ENCODE data around the gene PPP1R37.
"Not testable (repeated sequence)": the region's sequence is repeated elsewhere in the genome, so short reads cannot be mapped to it uniquely, and the experiment has no call there.

The PPP1R37 gene

DNA sequence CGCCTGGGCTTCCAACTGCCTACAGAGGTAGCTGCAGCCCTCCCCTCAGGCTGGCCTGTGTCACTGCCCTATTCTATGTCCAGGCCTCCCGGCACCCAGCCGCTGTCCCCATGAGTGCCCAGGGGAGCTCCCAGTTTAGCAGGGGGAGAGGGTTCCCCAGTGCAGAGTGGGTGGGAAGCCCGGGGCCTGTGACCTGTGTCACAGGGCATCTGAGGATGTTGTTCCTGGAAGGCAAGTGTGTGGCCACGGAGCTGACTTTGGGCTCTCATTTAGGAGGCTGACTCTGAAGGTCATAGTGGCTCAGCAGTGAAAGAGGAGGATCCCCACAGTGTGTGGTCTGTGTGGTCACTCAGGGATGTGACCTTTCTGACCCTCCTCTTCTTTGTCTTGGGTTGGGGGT, 25.1 kb downstream of the PPP1R37 start:
- DNase-seq = no peak

DNA sequence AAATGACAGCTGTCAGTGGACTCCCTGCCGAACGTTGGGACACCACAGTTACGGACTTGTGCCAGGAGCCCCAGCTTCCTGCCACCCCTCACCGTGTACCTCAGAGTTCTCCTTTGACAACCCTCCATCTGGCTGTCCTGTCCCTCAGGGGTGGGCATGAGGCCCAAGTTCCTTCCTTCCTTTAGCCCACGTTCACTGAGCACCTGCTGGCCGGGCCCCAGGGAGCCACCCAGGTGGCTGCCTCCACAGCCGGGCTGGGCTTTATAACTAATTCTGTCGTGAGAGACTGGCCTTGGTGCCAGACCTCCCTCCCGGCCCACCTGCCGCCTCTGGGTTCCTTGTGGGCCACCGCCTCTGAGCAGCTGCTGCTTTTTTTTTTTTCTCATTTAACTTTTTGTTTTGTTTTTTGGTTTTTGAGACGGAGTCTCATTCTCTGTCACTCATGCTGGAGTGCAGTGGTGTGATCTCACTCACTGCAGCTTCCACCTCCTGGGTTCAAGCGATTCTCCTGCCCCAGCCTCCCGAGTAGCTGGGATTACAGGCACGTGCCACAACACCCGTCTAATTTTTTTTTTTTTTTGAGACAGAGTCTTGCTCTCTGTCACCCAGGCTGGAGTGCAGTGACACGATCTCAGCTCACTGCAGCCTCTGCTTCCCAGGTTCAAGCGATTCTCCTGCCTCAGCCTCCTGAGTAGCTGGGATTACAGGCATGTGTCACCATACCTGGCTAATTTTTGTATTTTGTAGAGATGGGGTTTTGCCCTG, 25.8 kb downstream of the PPP1R37 start:
- not testable (repeated sequence) for DNase-seq

DNA sequence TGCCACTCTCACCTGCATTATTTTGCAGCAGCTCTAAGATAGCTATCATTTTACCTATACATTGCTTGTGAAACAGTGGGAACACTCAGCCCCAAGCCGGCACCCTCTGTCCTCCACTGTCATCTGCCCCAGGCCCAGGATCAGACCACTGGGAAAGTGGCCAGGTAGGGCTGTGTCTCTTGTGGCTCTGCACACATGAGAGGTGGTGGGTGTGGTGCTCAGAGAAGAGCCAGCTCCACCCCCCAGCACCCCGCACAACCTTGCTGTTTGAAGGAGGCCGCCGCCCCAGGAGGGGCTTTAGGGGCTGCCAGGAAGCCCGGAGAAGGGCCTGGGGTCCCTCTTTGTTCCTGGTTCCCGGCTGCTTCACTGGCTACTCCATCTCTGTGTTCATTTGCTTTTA, 26.6 kb downstream of the PPP1R37 start:
- no peak for DNase-seq

DNA sequence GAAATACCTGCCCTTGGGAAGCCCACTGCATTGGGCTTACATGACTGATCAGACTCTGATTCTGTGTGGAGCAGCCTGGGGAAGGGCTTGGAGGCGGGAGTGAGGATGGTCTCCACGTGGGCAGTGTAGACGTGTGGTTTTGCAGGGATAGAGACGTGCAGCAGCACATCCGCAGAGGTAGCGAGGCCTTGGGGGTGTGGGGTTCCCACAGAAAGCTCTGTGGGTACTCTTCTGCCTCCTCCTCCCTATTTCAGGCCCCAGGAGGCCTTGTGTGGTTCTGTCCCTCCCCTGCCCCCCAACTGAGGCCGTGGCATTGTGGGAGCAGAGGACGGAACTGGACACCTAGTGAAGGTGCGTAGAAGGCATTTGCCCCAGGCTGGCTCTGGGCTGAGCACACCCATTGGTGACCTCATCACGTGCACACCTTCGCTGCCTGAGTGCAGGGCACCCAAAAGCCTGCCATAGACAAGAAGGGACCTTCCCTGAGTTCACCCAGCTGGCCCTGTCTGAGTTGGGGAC, 28.9 kb downstream of the PPP1R37 start:
- no peak for DNase-seq

DNA sequence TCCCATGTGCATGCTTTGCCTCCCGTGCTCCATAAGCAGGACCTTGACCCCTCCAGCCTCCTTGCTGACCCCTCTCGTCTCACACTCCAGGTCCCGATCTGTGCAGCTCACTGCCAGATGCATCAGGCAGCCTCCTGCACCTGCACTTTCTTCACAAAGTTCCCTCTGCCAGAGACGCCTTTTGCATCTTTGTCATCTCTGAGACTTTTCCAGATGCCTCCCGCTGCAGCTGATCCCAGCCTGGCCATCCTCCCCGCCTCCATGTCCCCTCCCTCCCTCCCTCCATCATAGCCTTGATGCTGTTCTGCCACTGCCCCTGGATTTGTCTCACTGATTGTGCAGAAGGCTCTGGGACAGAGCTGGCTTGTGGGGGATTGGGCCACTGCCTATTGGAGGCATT, 29.9 kb downstream of the PPP1R37 start:
- DNase-seq = no peak

DNA sequence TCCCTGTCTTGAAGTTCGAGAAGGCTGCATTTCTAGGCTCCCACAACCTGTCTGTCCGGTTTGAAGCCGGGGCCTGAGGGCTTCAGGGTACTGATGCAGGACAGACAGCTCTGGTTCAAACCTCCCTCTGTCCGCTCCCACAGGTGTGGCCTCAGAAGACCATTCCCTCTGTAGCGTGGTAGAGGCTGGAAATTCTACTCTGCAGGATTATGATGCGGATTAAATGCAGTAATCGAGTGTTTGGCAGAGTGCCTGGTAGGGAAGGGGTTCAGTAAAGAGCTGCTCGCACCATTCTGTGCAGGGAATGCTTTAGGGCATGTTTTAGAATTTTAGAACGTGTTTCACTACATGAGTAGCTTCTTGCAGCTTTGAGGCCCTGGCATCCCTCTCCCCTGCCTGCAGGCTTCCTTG, 30.5 kb downstream of the PPP1R37 start:
- no peak for DNase-seq

DNA sequence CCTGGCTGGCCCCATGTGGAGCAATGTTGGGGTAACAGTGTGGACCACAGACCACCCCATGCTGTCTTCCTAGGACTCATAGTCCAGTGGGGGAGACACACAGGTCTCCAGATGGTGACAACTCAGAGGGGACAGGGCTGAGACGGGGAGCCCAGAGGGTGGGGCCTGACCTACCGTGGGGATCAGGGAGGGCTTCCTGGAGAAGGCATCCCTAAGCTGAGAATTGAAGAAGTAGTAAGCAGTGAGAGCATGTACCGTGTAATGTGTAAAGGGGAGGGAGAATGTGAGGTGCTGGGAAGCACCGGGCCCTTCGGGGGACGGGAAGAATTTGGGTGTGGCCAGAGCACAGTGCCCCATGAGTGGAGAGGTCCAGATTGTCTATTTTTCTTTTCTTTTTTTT, 31.0 kb downstream of the PPP1R37 start:
- no peak for DNase-seq

DNA sequence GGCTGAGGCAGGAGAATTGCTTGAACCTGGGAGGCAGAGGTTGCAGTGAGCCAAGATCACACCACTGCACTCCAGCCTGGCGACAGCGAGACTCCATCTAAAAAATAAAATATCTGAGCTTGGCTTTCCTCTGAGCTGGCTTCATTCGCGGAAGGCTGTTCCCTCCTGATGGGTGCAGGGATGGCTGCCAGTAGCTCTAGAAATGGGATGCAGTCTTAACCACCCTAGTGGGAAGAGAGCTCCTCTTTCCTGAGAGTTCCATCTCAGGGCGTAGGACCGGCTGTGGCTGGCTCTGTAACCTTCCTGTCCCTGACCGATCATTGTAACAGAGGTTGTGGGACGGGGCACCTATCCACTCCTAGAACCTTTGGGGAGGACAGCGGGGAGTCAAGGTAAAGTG, 32.4 kb downstream of the PPP1R37 start:
- no peak for DNase-seq

DNA sequence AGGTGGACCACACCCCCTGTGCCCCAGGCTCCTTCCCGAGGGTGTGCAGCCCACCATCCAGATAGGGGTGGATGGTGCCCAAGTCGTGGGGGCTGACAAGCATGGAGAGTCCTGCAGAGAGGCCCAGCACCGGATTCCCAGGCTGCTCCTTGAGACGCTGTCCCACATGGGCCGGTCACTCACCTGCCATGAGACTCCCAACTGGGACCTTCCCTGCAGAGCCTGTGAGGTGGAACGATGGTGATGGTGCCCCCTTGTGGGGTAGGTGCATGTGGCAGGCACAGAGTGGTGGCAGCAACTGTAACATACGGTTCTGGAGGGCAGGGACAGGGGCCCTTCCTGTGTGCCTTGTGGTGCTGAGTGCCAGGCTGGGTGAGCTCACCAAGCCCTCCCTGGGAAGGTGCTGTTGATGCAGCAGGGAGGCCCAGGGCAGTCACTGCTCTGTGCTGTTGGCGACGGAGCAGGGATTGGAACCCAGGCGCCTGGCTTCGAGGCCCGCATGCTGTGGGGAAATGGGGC, 33.1 kb downstream of the PPP1R37 start:
- DNase-seq = peak; percentile 61

DNA sequence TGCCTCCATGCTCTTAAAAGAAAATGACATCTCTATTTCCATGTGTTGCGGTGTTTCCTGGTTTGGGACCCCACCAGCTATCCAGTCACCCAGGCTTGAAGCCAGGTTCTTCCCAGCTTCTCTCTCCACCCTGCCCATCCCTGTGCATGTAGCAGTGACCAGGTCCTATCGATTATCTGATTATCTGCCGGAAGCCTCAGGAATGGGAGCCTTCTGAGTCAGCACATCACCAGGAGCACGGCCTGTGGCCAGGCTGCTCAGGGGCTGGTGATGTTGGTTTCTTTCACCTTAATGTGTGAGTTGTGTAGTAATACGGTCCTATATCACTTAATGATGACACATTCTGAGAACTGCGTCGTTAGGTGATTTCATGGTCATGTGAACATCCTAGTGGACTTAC, 33.7 kb downstream of the PPP1R37 start:
- DNase-seq = no peak

DNA sequence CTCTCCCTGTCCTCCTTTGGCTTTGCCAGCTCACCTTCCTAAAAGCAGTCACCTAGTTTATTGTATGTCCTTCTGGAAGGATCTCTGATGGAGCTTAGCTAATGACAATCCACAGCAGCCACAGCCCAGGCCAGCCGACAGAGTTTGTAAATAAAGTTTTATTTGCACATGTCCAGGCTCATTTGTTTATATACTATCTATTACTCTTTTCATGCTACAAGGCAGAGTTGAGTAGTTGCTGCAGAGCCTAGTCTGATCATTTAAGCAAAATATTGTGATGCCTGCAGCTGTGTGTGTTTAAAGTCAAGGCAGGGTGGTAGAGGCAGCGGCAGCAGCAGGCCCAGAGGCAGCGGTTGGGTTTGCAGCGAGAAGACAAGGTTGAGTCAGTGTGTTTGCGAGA, 35.2 kb downstream of the PPP1R37 start:
- no peak for DNase-seq

DNA sequence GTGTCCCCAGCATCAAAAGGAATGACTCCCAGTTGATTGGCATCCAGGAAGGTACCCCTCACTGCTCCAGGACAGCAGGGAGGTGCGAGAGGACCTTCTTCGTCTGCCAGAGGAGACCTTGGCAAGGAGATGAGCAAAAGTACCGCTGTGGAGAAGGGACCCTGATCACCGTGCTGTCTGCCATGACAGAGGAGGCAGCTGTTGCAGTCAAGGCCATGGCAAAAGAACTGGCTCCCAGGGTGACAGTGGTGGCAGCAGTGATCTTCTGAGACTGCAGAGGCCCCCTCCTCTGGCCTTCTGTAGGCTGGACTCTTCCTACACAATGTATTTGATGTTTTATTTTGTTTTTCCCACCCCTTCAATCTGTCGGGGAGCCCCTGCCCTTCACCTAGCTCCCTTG, 35.8 kb downstream of the PPP1R37 start:
- DNase-seq = no peak

DNA sequence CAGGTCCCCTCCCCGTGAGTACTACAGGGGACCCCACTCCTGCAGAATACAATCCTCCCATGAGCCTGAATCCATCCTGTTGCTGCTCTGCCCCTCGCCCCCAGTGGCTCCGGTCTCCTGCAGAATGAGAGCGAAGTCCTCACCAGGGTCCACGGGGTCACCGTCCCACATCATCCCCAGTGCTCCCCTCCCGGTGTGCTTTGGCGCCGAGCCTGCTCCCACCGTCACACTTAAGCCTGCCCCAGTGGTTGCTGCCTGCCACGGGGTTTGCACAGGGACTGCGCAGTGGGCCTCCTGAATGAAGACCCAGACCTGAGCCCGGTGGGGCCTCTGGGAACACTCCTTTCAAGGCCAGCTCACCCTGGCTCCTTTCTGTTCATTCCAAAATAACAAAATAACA, 37.3 kb downstream of the PPP1R37 start:
- DNase-seq = no peak

DNA sequence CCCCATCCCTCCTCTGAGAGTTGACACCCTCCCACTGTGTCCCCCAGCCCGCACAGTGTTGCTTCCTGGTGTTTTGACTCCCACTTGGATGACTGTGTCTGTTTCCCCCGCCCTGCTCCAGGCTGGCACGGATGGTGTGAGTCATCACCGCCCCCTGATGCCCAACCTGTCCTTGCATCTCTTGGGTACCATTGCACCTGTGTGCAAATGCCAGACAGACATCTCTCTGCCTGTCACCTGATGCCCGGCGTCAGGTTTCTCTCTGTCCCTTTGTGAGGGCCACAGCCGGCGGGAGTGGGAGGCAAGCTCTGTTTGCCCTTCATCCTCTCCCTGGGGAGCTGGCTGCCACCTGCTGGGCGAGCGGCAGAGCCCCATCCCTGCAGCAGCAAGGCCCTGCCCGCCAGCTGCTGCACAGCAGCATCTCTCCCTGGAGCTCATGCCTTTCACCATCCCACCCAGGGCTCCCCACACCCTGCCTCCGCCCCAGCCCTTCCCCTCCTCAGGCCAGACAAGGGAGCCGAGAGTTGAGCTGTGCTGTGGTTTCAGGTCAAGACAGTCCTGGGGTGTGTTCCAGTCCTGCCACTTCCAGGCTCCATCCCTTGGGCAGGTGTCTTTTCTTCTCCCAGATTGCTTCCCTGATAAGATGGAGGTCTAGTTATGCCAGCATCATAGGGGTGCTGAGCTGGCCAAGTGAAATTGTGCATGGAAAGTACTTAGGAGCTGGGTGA, 38.1 kb downstream of the PPP1R37 start:
- DNase-seq = no peak

DNA sequence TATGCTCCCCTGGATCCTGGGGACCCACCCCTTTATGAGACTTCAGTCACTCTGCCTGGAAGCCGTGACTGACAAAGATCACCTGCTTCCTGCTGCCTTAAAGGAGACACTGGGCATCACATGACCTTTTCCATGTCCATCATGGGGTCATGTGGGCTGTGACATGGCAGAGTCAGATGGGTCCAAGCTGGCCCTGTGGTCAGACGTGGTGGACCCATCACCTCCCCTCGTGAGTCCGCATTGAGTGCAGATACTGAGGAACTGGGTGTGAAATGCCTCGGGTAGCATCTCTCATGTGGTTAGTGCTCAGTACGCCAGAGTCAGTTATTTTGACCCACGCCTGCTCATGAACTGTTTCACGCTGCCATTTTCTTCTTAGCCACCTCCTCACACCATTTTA, 40.7 kb downstream of the PPP1R37 start:
- no peak for DNase-seq

DNA sequence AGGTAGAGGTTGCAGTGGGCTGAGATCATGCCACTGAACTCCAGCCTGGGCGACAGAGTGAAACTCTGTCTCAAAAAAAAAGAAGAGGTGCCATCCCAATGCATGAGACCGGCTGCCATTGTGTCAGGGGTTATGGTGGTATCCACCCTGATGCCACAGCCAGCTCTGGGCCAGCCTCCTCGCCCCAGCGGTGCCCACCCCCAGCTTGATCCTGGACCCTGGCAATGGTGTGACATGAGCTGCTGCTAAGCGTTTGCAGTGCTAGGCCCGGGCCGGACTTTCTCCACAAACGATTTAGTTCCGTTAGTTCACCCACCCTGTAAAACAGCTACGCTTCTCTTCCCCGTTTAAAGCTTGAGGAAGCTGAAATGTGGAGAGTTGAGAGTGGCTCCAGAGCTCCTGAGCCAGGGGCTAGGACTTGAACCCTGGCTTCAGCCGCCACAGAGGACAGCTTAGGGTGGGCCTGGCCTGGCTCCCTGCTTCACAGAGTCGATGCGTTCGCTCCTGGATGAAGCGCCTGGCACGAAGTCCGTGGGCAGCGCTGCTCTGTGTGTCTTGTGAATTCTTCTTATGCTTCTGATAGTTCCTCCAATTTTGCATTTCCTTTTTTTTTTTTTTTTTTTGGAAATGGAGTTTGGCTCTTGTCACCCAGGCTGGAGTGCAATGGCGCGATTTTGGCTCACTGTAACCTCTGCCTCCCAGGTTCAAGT, 42.4 kb downstream of the PPP1R37 start:
- no peak for DNase-seq

DNA sequence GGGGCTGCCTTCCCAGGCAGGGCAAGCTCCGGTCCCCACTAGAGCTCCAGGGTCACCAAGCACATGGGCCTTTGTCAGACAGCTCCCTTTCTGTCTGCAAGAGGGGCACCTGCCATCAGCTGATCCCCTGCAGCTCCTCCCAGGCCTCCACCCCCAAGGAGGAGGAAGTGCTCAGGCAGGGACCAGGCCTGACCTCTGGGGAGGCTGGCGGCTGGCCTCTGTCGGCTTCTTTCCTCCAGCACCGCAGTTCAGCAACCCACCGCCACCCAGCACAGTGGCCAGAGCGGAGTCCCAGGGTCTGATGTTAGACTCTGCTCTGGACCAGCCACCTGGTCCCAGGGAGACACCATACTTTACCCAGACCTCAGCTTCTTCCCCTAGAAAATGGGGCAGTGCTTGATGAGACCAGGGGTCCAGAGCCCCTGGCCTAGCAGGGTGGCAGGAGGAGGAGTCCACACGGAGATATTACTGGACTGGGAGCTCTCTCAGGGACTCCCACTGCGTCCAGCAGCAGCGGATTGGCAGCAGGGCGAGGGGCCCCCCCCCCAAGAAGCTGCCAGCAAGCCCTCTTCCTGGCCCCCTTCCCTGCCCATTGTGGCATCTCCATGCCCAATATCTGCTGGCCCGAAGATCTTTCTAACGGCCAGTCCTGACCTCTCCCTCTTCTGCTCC, 43.7 kb downstream of the PPP1R37 start:
- no peak for DNase-seq

DNA sequence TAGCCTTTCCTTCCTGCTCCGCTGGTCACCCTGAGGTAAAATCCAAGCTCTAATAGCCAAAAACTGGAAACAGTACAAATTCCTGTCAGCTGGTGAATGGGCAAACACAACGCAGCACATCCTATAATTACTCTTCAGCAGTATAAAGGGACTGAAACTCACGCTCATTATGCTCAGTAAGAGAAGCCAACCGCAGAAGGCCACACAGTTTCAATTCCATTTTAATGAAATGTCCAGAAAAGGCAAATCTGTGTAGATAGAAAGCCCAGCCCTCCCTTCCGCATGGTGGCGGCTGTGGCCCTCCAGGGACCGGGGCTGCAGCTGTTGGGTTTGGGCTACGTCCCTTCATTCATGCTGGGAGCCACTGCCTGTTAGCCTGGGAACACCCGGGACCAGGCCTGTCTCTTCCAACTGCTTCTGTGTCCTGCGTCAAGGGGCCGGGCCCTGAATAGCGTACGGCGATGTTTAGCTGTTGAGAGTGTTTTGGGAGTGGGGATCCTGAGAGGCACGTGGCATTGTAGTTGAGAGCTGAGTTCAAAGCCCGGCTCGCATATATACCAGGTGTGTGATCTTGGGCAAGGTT, 44.3 kb downstream of the PPP1R37 start:
- DNase-seq = no peak

DNA sequence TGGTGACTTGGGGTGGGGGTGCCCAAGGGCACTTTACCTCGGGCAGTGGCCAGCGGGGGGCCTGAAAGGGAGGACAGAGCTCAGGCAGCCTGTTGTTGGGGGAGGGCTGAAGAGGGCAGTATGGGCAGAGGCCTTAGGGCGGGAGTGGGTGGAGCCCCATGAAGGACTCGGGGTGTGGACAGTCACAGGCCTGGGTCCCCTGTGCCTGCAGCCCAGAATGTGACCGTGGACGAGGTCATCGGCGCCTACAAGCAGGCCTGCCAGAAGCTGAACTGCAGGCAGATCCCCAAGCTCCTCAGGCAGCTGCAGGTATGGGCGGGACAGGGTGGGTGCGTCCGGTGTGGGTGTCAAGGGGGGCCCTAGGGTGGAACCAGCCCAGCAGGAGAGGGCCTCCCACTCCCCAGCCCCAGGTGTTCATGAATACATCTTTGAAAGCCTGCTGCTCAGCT, 45.3 kb downstream of the PPP1R37 start:
- DNase-seq = no peak

DNA sequence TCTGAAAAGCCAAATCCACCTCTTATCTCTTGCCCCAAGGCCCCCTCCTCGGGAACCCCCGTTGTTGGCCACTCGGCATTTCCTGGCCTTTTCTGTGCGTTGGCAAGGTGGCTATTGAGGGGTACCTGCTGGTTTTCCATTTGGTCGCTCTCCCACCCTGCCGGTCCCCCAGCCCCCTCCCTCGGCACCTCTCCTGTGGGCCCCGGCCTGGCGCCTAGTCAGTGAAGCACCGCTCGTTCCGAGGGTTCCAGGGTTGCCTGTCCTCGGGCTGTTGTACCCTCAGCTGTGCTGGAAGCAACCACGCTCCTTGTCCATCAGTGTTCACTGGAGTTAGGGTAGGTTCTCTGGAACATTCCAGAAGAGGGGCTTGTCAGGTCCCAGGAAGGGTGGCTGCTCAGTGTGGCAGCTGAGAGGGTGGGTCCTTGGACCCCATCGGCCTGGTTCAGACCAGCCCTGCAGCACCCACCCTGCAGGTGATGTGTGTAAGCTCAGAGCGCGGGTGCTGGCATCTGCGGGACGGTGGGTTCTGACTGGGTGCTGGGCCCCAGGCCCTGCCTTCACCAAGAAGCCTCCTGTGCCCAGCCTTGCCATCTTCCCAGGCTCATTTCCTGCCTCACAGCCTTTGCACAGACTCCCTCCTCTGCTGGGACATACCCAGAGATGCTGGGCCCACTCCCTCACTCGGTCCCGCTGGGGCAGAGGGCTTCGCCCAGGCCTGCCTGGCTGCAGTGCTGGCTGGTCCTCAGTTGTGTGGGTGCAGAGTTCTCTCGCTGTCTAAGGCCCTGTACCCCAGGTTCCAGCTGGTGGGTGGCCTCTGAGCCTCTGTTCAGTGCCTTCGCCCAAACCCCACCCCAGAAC, 46.5 kb downstream of the PPP1R37 start:
- DNase-seq = no peak

DNA sequence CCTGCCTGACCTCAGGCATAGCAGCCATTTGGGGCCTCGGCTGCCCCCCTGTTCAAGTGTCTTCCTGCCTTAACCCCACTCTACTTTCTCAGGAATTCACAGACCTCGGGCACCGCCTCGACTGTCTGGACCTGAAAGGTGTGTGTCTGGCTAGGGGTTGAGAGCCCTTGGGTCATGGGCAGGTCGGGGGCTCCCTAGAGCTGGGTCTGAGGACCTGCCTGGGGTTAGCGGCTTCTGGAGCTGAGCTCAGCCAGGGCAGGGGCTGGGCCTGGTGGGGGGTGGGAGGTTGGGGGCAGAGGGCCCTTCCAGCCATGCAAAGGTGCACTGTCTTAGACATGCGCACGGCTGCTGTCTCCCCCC, 47.1 kb downstream of the PPP1R37 start:
- no peak for DNase-seq

DNA sequence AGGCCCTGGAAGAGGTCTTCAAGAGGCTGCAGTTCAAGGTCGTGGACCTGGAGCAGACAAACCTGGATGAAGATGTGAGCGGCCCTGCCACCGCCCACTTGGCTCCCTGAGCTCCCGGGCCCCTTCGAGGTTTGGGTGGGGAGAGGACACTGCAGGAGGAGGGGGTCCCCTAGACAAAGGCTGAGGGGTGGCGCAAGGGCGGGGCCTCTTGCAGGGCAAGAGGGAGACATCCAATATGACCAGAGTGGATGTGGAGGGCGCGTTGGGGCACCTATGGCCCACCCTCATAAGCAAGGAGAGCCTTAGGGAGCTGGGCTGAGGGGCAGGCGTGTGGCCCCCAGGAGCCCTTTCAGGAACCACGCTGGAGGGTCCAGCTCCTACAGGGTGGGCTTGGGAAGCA, 47.6 kb downstream of the PPP1R37 start:
- DNase-seq = no peak

All from CD4-positive, alpha-beta T cell treated with Interleukin-15 for 1 hour (primary cell).